Stimulated activated CD4-positive, alpha-beta T cell treated with anti-CD3 and anti-CD28 coated beads, Interleukin-1b, Interleukin-23, amount 100 ng/mL, for 1 hour (primary cell): ENCODE data around the gene MICAL2.
A peak's percentile ranks its signal among the peaks of the same experiment; 100 is the strongest.

Experiments
- DNase-seq, 2 donors: peaks; one replicate each; pipeline ENCODE4 v3.0.0-alpha.2; 2020; ENCODE audit warnings: low read depth in 2 of 2

Gene MICAL2

DNA sequence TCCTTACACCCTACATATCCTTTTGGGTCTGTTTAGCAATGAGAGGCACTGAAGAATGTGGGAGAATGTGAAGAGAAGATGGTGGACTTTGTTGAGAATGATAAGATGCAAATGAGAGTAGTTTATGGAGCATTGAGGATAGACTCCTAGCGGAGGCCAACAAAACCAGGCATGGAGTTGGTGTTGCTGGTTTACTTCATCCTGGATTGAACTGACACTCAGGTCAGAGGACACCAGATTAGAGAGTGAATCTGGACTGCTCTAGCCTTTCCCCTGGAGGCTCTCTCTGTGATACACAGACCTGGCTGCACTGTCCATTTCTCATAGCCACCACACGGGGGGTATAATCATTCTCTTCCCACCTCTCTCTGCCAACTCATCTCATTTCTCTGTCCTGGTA, 98.7 kb downstream of the MICAL2 start:
- DNase-seq: no peak

- DNase-seq: no peak
Observed at GRCh38 chr11:12210200-12210599, 99.8 kb downstream of the MICAL2 start.

GRCh38 chr11:12211331-12212065, 101.1 kb downstream of the MICAL2 start:
- no peak for DNase-seq

DNA sequence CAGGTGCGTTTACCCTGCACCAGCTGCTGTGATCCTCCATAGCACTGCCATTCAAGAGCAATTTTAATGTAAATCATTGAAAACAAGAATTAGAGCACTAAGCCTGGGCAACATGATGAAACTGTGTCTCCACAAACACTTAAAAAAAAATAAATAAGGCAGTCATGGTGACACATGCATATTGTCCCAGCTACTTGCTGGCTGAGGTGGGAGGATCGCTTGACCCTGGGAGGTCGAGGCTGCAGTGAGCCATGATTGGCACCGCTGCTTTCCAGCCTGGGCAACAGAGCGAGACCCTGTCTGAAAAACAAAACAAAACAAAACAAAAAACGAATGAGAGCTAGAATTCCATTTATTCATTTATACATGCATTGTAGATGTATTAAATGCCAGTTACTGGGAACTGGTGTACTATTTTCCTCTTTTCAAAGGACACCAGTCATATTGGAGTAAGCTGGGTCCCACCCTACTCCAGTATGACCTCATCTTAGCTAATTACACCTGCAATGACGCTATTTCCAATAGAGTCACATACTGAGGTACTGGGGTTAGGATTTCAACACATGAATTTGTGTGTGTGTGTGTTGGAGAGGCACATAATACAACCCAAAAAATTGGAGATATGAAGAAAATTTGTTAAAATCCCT, 101.9 kb downstream of the MICAL2 start:
- no peak for DNase-seq

DNA sequence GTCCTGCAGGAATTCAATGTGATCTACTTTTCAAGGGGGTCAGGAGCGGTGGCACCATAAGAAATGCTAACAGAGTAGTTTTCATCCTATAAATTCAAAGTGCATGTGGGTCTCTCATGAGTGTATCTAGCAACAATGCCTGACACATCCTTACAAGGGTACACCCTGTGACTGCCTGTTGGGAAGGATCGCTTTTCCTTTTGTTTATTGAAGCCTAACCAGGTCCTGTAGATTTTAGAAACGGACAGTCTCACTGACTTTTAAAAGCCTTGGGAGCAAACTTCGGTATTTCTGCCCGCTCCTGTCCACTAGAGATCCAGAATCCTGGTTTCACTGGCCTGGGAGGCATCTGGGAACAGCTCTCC, 102.4 kb downstream of the MICAL2 start:
- DNase-seq: no peak

DNA sequence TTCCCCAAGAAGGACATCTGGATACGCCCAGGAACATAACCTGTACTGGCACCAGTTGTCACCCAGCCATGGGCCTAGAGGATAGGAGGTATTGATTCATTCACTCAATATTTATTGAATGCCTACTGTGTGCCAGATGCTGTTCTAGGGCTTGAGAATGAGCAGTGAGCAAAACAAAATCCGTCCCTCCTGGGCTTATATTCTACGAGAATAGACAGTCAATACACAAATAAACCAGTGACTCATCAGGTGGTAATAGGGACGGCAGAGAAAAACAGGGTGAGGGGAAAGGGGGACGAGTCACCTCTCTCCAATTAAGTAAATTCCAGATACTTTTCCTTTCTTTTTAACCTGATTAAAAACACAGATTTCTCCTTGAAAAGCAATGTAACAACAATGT, 103.5 kb downstream of the MICAL2 start:
- DNase-seq: no peak

GRCh38 chr11:12214751-12215150, 104.4 kb downstream of the MICAL2 start:
- DNase-seq: no peak

- DNase-seq: no peak
Observed at GRCh38 chr11:12215181-12215593, 104.8 kb downstream of the MICAL2 start.

DNA sequence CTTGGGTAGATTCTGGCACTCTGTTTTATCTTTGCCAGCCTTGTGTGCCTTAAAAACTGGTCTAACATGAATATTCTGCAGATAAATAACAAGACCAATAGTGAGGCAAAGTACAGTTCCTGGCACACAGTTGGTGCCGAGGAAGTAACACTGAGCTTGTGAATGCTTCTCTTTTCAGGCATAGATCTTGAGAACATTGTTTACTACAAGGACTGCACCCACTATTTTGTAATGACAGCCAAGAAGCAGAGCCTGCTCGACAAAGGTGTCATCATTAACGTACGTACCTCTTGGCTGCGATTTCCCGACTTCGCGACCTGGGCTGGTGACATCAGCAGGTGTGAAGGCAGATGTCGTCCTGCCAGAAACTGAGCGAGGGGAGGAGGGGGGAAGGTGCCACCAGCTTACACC, 105.7 kb downstream of the MICAL2 start:
- no peak for DNase-seq

- no peak for DNase-seq
Observed at GRCh38 chr11:12216671-12217374, 106.4 kb downstream of the MICAL2 start.

DNA sequence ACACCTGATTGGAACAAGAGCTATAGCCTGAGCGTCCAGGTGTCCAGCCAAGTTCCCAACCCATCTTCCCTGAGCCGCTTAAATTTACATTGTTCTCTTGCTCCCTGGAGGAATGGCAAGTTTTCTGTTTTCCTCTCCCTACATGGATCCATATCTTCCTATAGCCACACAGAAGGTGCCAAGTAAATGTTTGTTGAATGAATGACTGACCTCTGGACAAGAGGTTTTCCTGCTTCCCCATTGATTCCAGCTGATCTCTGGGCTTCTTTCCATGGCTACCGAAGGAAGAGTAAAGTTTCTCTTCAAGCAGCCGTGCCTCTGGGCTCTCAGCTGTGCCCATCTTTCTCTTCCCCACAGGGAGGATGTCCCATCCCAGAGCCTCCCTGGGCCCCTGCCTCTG, 107.5 kb downstream of the MICAL2 start:
- no peak for DNase-seq

GRCh38 chr11:12218909-12219308, 108.5 kb downstream of the MICAL2 start:
- no peak for DNase-seq

DNA sequence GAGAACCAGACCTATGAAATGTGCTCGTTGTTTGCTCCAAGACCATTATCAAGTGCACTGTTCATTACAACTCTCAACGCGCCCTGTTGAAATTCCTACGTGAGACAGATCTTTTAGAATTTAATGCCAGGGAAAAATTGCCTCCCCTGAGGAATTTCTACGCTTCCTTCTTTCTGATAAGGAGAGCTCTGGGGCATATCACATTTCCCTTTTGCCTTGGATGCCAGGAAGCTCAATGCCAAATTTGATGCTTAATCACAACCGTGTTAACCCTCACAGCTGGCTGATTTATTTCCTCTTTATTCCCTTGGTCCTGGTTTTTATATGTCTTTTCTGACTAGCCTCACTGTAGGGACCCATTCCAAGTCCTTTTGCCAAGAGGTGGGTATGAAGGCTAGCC, 109.4 kb downstream of the MICAL2 start:
- DNase-seq: no peak

- no peak for DNase-seq
Observed at GRCh38 chr11:12220305-12220704, 109.9 kb downstream of the MICAL2 start.

GRCh38 chr11:12221051-12221535, 110.7 kb downstream of the MICAL2 start:
- no peak for DNase-seq

DNA sequence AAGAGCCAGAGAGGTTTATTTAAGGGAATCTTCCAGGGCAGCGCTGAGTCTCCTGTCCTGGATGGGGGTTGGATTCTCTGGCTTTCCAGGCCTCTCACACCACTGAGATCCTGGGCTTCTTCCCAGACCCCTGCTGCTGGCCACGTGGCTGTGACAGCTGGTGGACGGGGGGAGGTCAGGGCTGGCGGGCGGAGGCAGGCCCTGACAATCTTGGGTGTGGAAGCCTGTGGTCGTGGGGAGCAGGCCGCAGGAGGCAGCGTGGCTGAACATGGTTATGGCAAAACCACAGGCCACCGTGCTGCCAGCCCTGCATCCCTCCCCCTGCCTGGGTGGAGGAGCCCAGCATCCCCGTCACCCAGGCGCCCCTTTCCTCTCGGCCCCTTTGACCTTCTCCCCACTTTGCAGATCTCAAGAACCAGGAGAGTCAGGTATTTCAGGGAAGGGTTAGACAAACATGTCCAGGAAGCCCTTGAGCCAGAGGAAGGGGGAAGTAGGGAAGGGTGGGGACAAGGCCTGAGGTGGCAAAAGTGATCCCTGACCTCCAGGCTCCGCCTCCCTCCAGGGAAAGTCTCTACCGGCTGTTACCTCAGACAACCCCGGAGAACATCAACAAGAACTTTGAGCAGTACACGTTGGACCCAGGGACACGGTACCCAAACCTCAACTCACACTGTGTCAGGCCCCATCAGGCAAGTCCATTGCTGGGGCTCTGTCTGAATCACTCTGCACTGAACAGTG, 111.8 kb downstream of the MICAL2 start:
- no peak for DNase-seq

DNA sequence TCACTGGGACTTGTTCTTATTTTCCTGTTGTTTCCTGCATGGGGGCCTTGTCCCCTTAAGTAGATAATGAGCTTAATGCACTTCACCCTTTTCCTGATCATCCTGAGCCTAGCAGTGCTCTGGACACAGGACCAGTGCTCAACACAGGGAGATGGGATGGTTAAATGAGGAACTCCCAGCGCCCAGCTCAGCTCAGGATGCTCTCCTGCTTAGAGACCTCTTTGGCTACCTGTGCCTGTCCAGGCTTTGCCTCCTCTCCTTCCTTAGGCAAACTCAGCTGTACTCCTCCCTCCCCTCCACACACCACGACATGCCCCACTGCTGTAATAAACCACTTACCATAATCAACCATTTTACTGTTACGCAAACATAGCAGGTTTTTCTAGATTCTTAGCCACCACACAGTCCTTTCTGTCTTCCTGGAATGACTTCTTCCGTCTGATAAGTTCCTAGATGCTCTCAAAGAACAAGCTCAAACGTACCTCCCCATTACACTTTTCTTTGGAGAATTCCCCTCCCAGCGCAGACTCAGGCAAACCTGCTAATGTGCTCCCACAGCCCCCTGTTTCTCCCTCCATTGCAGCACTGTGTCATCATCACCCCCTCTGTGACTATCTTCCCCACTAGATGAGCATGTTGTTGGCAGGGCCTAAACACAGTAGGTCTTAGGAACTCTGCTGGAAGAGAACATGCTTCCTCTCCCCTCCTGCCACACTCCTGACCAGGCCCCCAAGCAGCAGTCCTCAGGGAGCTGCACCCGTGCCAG, 113.6 kb downstream of the MICAL2 start:
- DNase-seq: no peak

DNA sequence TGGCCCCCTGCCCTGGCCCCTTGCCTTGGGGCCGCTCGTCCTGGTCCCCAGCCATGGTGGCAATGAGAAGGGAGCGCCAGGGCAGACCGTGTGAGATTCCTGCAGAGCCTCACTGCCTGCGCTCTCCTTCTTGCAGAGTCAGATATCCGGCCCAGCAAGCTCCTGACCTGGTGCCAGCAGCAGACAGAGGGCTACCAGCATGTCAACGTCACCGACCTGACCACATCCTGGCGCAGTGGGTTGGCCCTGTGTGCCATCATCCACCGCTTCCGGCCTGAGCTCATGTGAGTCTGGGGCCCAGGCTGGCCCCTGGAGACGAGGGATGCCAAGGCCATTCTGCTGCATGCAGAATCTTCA, 114.1 kb downstream of the MICAL2 start:
- peak; percentile 50 to 64 for DNase-seq

DNA sequence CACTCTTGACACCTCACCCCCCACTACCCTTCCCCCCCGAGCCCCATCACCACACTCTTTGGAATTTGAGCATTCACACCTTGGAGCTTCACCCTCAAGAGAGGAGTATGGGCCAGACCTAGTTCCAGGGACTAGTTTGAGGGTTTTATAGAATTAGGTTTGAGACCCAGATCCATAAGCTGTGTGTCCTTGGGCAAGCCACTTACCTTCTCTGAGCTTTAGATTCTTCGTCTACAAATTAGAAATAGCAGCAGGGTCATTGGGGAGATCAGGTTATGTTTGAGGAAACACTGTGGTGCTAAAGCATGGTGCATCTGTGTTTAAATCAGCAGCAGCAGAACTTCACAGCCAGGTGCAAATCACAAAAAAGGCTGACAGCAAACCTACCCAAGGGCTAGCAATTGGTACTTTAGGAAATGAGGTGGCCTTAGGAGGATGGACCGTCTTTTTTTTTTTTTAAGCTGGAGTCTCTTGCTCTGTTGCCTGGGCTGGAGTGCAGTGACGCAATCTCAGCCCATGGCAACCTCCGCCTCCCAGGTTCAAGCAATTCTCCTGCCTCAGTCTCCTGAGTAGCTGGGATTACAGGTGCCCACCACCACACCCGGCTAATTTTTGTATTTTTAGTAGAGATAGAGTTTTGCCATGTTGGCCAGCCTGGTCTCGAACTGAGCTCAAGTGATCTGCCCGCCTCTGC, 114.8 kb downstream of the MICAL2 start:
- no peak for DNase-seq

- no peak for DNase-seq
Observed at GRCh38 chr11:12226093-12226492, 115.7 kb downstream of the MICAL2 start.
